ENCODE results near the gene FAM174B. TPM values are rescaled to one million over a fixed set of nuclear protein-coding genes. Genes with fewer than 3 reads are reported as not detected.
"Not testable (repeated sequence)": the region's sequence is repeated elsewhere in the genome, so short reads cannot be mapped to it uniquely, and the experiment has no call there.

The FAM174B gene
- total and polyA plus RNA-seq, 4 donors = 19.0 to 59.6 (median 42.3) TPM

- no peaks in the 10 kb centered on the region for H3K9me3 ChIP-seq (ENCODE audit: control insufficient read depth in 4 of 4, insufficient read depth in 3 of 4, low read length in 3 of 4)
- WGBS, 2 donors = 85 to 90% methylated on average over 20 of the region's 20 CpGs
- TF ChIP-seq CTCF (IDR thresholded peaks at IDR 0.05; ENCODE audit: control extremely low read depth, extremely low read depth) = no peak
- ATAC-seq (ENCODE audit: insufficient read depth, low FRiP score) (no peak), DNase-seq (no peak)
- H3K9ac ChIP-seq (ENCODE audit: insufficient read depth in 1 of 2, low read length in 2 of 2) = no peak overlapping the region
- no peaks in the 10 kb centered on the region for H3K36me3 ChIP-seq (ENCODE audit: control insufficient read depth in 4 of 4, insufficient read depth in 4 of 4, low read length in 4 of 4)
- H3K4me3 ChIP-seq = no peak overlapping the region
- H3K27me3 ChIP-seq (ENCODE audit: control insufficient read depth in 3 of 3, insufficient read depth in 3 of 3, low read length in 2 of 3) = no peaks in the 10 kb centered on the region
- peaks cover 0 to 2% (median 0%) of the 10 kb centered on the region in 5 donors for H3K4me1 ChIP-seq (ENCODE audit: control insufficient read depth in 5 of 5, insufficient read depth in 5 of 5, low read length in 5 of 5)
- H3K27ac ChIP-seq (ENCODE audit: low read depth in 1 of 2, low read length in 1 of 2) = no peak overlapping the region
Observed at GRCh38 chr15:92608866-92609700, 46.5 kb downstream of the FAM174B start.

- H3K9me3 ChIP-seq (ENCODE audit: control insufficient read depth in 4 of 4, insufficient read depth in 3 of 4, low read length in 3 of 4); H3K36me3 ChIP-seq (ENCODE audit: control insufficient read depth in 4 of 4, insufficient read depth in 4 of 4, low read length in 4 of 4); H3K9ac ChIP-seq (ENCODE audit: insufficient read depth in 1 of 2, low read length in 2 of 2); DNase-seq; H3K4me1 ChIP-seq (ENCODE audit: control insufficient read depth in 5 of 5, insufficient read depth in 5 of 5, low read length in 5 of 5); ATAC-seq (ENCODE audit: insufficient read depth, low FRiP score); H3K4me3 ChIP-seq; H3K27me3 ChIP-seq (ENCODE audit: control insufficient read depth in 3 of 3, insufficient read depth in 3 of 3, low read length in 2 of 3); H3K27ac ChIP-seq (ENCODE audit: low read depth in 1 of 2, low read length in 1 of 2): not testable (repeated sequence)
- 89 to 95% methylated on average over 7 to 13 of the region's 15 CpGs for WGBS, 2 donors
Observed at GRCh38 chr15:92606836-92607150, 48.8 kb downstream of the FAM174B start.

GRCh38 chr15:92606126-92606835 lies 49.3 kb downstream of the FAM174B start:
- DNase-seq (no peak), ATAC-seq (ENCODE audit: insufficient read depth, low FRiP score) (no peak)
- Histone ChIP-seq H3K27me3 (ENCODE audit: control insufficient read depth in 3 of 3, insufficient read depth in 3 of 3, low read length in 2 of 3) (no peaks in the 10 kb centered on the region), H3K9ac (ENCODE audit: insufficient read depth in 1 of 2, low read length in 2 of 2) (no peak overlapping the region), H3K27ac (ENCODE audit: low read depth in 1 of 2, low read length in 1 of 2) (peak overlapping the region in 1 of 2 donors; percentile 34), H3K36me3 (ENCODE audit: control insufficient read depth in 4 of 4, insufficient read depth in 4 of 4, low read length in 4 of 4) (no peaks in the 10 kb centered on the region), H3K4me1 (ENCODE audit: control insufficient read depth in 5 of 5, insufficient read depth in 5 of 5, low read length in 5 of 5) (no peaks in the 10 kb centered on the region), H3K9me3 (ENCODE audit: control insufficient read depth in 4 of 4, insufficient read depth in 3 of 4, low read length in 3 of 4) (no peaks in the 10 kb centered on the region), H3K4me3 (no peak overlapping the region)
- WGBS, 2 donors = 87 to 90% methylated on average over 9 of the region's 9 CpGs
- no peak for TF ChIP-seq CTCF (IDR thresholded peaks at IDR 0.05; ENCODE audit: control extremely low read depth, extremely low read depth)

- no peaks in the 10 kb centered on the region for H3K4me1 ChIP-seq (ENCODE audit: control insufficient read depth in 5 of 5, insufficient read depth in 5 of 5, low read length in 5 of 5)
- H3K36me3 ChIP-seq (ENCODE audit: control insufficient read depth in 4 of 4, insufficient read depth in 4 of 4, low read length in 4 of 4) = no peaks in the 10 kb centered on the region
- H3K9ac ChIP-seq (ENCODE audit: insufficient read depth in 1 of 2, low read length in 2 of 2) = no peak overlapping the region
- H3K27ac ChIP-seq (ENCODE audit: low read depth in 1 of 2, low read length in 1 of 2) = no peak overlapping the region
- no peak overlapping the region for H3K4me3 ChIP-seq
- no peaks in the 10 kb centered on the region for H3K9me3 ChIP-seq (ENCODE audit: control insufficient read depth in 4 of 4, insufficient read depth in 3 of 4, low read length in 3 of 4)
- TF ChIP-seq CTCF (IDR thresholded peaks at IDR 0.05; ENCODE audit: control extremely low read depth, extremely low read depth) = no peak
- 68 to 73% methylated on average over 14 of the region's 14 CpGs for WGBS, 2 donors
- ATAC-seq (ENCODE audit: insufficient read depth, low FRiP score) = no peak
- DNase-seq = no peak
- H3K27me3 ChIP-seq (ENCODE audit: control insufficient read depth in 3 of 3, insufficient read depth in 3 of 3, low read length in 2 of 3) = no peaks in the 10 kb centered on the region
Observed at GRCh38 chr15:92605225-92605944, 50.2 kb downstream of the FAM174B start.
